Measurements from ENCODE around the gene CDC42EP4. TPM values are rescaled to one million over a fixed set of nuclear protein-coding genes. Genes with fewer than 3 reads are reported as not detected.
"Not testable (repeated sequence)": the region's sequence is repeated elsewhere in the genome, so short reads cannot be mapped to it uniquely, and the experiment has no call there.

Gene CDC42EP4
- polyA plus RNA-seq, 1 donor, result 19.5 TPM

DNA sequence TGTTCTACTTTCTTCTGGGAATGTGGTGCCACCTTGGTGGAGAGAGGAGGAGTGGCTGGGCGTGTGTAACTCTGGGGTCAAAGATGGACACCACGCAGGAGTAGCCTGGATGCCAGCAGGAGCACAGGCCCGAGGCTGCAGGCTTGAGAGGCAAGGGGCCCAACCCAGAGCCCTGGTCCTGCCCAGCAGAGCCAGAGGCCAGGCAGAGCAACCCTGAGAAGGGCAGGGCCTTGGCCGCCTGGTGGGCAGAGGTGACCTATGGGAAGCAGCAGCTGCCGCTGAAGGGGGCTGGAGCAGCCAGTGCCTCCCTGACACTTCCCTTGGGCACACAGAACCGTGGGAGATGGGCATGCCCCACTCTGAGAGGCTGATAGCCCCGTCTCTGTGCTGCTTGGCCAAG is 32.1 kb downstream of the CDC42EP4 start:
- no peak for DNase-seq (ENCODE audit: low read depth)

DNA sequence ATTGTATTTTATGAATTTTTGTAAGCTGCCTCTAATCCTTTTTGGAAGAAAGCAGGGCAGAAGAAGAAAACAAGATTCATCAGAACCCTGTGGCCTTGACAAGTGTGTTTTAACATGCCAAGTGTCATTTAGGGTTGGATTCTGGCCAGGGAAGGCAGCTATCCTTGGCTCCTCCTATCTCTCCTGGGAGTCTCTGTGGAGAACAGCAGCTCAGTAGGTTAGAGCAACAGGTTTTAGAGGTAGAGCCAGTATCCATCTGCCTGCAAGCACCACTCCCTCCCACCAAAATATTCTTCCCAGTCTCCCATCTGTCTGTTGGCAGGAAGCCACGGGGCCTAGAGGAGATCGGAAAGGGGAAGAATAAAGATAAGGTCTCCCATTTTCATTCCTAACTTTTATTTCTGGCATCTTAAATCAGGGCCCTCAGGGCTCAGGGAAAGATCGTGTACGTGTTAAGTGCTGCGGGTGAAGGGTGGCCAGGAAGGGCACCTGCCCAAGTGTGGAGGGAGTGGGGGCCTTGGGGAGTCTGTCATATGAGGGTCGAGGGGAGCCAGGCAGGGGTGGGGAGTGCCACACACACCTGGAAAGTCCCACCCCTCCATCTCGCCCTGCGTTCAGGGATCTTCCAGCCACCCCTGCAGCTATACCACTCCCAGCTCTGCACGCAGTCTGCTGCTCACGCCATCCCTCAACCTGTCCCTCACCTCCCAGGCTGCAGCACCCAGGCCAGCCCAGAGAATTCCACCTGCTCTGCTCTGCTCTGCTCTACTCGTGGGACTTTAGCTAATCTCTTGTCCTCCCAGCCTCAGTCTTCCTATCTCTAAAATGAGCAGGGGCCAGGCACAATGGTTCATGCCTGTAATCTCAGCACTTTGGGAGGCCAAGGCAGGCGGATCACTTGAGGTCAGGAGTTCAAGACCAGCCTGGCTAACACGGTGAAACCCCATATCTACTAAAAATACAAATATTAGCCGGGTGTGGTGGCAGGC is 33.0 kb downstream of the CDC42EP4 start:
- no peak for DNase-seq (ENCODE audit: low read depth)

DNA sequence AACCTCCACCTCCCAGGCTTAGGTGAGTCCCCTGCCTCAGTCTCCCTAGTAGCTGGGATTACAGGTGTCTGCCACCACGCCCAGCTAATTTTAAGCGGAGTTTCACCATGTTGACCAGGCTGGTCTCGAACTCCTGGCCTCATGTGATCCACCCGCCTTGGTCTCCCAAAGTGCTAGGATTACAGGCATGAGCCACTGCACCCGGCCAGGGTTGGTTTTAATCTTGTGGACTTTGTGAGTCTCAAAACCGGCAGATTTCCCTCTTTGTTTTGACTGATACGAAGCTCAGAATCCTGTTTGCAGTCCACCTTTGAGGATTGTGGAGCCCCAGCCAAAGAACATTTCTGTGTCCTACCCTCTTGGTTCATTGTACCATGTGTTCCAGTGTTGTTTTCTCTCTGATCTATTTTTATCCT is 33.7 kb downstream of the CDC42EP4 start:
- no peak for DNase-seq (ENCODE audit: low read depth)

DNA sequence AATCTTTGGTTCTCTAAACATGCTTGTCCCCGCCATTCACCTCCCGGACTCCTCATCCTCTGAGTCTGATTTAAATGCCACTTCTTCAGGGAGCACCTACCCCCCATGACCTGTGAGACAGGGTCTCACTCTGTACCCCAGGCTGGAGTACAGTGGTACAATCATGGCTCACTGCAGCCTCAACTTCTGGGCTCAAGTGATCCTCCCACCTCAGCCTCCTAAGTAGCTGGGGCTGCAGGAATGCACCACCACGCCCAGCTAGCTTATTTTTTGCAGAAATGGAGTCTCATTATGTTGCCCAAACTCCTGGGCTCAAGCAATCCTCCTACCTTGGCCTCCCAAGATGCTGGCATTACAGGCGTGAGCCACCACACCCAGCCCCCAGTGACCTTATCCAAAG is 37.3 kb downstream of the CDC42EP4 start:
- DNase-seq (ENCODE audit: low read depth), result no peak

DNA sequence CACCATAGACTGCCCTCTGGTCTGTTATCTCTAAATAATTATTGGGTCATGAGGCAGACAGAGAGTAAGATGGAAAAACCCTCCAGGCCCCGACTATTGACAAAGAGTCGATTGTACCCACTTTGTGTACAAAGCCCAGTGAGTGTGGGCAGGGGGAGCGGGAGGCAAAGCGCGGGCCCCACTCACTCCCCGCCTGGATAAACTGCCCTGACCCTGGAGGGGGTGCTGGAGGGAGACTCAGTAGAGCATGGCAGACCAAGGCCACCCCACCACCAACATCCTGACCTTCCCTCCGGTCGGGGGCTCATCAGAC is 38.9 kb downstream of the CDC42EP4 start:
- DNase-seq (ENCODE audit: low read depth), result no peak

DNA sequence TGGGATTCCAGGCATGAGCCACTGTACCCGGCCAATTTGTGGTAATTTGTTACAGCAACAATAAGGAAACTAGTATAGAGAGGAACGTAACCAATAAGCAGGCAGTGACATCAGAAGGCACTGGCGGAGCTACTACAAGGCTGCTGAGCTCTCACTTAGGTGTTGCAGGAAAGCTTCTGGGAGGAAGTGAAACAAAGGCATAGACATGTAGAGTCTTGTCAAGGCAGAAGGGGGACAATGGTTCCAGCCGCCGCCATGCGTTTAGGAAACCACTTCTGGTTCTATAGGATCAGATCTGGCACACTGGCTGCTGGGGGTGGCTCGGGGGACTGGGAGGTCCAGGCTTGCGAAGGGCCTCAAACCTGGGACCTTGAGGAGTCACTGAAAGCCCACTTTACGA is 40.7 kb downstream of the CDC42EP4 start:
- no peak for DNase-seq (ENCODE audit: low read depth)

DNA sequence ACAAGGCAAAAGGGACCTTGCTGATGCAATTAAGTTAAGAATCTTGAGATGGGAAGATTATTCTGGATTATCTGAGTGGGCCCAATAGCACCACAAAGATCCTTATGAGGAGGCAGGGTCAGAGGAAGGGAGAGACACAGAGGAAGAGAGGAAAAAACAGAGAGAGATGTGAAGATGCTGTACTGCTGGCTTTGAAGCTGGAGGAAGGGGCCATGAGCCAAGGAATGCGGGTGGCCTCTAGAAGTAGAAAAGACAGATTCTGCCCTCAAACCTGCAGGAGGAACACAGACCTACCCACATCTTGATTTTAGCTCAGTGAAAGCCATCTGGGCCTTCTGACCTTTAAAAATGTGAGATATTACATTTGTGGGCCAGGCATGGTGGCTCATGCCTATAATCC is 42.0 kb downstream of the CDC42EP4 start:
- DNase-seq (ENCODE audit: low read depth), result no peak

DNA sequence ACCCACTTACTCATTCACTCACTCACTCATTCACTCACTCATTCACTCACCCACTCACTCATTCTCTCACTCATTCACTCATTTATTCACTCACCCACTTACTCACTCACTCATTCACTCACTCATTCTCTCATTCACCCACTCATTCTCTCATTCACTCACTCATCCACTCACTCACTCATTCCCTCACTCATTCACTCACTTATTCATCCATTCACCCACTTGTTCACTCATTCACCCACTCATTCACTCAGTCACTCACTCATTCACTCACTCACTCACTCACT is 42.5 kb downstream of the CDC42EP4 start:
- DNase-seq (ENCODE audit: low read depth), result no peak

DNA sequence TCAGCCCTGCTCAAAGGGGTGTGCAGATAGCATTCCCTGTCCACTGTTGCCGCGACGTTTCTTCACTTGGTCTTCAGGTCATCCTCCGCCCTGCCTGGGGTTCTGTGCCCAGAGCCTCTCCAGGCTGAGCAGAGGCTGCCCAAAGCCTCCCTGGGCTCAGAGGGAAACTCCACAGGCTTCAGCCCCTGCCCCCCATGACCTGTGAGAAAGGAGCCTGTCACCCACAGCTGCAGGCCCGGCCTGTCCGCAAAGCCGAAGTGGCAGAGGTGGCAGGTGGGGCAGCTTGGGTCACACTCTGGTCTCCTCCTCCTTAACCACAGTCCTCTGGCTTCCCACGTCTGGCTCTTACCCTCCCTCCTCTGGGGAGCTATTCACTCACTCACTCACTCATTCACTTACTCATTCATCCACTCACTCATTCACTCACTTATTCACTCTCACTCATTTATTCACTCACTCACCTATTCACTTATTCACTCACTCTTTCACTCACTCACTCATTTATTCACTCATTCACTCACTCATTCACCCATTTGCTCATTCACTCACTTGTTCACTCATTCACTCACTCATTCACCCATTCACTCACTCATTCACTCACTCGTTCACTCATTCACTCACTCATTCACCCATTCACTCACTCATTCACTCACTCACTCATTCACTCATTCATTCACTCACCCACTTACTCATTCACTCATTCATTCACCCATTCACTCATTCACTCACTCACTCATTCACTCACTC is 43.0 kb downstream of the CDC42EP4 start:
- no peak for DNase-seq (ENCODE audit: low read depth)

DNA sequence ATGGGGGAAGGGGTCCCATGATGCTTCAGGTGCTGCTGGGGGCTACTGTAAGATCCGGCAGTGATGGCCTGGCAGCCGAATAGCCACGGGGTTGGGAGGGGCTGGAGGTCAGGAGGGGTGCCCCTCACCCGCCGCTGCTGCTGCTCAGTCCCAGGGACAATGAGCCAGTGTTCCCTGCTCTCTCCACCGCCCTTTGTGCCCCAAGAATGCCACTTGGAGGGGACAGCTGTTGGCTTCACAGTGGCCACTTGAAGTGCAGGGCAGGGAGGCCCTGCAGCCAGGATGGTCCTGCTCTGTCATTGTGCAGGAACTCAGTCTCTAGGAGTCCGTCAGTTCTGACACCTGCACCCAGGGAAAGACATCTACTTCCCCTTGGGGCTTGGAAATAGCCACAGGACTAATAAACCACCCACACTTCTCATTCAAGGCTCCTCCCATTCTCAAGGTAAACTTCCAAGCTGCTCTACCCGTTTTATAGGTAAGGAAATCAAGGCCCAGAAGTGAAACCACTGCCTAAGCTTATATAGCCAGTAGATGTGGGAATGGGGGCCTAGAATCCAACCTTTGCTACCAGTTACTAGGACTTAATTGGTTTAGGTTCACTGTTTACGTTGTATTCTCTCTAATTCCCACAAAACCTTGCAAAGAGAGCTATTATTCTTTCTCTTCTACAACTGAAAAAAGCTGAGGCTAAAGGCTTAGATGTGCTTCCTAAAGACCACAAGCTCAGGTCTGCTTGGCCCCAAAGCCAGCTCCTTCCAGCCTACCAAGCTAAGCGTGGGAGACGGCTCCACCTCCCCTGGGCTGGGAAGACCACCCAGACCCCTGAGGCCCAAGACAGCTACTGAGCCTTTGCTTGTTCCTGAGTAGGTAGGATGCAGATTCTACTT is 43.9 kb downstream of the CDC42EP4 start:
- DNase-seq (ENCODE audit: low read depth), result no peak

DNA sequence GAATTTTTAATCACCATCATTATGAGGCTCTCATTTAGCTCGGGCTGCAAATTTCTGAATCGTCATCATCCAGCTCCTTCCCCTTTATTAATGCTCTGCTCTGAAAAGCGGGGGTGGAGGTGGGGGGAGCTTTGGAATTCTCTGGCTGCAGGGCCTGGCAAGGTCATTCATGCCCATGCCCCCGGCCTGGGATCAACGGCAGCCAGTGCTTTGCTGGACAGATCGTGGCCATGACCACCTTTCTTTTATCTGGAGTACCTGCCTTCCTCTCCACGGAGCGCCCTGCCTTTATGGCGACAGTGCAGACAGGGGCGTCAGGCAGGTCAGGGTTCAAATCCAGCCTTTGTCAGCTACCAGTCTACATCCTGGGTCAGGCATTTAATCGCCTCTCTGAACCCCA is 45.0 kb downstream of the CDC42EP4 start:
- no peak for DNase-seq (ENCODE audit: low read depth)

DNA sequence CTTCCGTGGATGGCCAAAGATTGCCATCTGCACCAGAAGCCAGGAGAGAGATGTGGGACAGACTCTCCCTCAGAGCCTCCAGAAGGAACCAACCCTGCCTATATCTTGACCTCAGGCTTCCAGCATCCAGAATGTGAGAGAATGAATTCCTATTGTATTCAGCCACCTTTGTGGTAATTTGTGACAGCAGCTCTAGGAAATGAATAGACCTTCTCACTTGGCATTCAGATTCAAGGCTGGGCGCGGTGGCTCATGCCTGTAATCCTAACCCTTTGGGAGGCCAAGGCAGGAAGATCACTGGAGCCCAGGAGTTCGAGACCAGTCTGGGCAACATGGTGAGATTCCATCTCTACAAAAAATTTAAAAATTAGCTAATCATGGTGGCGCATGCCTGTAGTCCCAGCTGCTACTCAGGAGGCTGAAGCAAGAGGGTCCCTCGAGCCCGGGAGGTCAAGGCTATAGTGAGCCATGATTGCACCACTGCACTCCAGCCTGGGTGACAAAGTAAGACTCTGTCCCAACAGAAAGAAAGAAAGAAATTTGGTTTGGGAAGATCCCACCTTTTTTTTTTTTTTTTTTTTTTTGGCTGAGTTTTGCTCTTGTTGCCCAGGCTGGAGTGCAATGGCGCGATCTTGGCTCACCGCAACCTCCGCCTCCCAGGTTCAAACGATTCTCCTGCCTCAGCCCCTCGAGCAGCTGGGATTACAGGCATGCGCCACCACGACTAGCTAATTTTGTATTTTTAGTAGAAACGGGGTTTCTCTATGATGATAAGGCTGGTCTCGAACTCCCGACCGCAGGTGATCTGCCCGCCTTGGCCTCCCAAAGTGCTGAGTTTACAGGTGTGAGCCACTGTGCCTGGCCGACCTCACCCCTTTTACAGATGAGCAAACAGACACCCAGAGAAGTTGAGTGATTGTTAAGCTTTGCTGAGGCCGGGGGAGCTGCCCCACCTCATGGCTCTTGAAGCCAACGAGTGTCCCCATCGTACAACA is 45.9 kb downstream of the CDC42EP4 start:
- DNase-seq (ENCODE audit: low read depth), result no peak

DNA sequence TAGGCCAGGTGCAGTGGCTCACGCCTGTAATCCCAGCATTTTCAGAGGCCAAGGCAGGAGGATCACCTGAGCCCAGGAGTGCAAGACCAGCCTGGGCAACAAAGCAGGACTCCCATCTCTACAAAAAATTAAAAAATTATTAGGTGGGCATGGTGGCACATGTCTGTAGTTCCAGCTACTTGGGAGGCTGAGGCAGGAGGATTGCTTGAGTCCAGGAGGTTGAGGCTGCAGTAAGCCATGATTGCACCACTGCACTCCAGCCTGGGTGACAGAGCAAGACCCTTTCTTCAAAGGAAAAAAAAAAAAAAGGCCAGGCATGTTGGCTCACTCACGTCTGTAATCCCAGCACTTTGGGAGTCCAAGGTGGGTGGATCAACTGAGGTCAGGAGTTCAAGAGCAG is 47.4 kb downstream of the CDC42EP4 start:
- not testable (repeated sequence) for DNase-seq (ENCODE audit: low read depth)

DNA sequence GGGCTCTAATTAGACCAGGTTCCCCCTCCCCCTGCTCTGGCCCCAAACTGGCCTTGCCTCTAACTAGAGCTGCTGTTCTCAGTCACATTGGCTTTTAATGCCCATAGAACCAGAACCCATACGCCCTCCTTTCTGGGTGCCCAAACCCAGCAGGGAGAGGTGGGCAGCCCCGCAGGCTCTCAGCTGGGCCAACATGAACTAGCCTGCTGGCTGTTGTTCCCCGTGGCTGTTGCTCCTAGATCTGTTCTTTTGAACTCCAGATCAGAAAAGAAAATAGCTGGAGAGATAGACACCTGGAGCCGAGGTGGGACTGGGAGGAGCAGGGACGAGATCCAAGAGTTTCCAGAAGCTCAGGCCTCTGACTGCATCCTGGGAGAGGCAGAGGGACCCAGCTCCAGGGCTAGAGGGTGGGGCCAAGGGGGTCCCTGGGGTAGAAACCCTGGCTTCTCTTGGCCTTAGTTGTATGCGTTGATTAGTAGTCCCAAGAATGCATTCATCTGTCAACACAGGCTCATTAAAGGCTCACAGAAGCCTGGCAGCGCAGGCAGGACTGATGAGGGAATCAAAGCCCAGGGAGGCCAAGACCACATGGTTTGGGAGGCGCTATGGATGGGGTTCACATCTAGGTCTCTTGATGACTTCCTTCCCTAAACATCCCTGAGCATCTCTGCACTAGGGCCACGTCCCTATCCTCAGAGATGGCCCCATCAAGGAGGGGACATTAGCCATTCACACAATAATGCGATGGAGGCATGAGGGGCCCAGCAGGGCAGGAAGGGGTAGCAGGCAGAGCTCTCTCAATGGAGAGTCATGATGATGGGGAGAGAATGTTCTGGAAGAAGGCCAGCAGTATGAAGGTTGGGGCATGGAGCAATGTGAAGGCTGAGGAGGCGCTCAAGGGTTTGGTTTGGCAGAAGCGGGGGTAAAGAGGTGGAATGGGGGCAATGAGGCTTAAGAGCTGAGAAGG is 48.8 kb downstream of the CDC42EP4 start:
- DNase-seq (ENCODE audit: low read depth), result no peak

DNA sequence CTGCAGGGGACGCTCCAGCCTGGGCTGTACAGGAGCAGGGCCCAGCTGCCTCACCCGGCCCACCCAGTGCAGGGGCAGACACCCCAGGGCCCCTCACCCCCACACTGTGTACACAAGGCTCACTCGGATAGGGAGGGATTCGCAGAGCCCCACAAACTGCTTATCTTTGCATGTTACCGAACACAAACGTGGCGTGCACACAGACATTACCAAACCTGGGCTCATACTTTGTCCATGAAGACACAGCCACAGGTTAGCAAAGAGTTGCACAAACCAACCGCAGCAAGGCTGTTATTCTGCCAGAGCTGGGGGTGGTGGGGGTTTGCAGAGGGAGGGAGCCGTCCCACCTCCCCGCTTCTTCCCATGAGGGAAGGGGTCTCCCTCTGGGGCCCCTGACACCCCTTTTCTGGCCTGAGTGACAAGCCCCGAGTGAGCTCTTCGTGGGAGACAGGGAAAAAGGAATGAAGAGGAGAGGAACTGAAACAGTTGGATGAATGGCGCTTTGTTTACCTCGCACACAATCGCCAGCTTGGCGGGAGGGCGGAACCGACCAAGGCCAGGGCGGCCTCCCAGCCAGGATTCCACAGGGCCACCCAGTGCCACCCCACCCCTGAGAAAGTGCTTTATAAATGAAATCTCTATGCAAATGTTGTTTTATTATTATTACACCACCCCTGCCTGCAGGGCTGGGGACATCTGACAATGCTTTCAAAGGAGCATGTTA is 49.7 kb downstream of the CDC42EP4 start:
- DNase-seq (ENCODE audit: low read depth), result no peak

DNA sequence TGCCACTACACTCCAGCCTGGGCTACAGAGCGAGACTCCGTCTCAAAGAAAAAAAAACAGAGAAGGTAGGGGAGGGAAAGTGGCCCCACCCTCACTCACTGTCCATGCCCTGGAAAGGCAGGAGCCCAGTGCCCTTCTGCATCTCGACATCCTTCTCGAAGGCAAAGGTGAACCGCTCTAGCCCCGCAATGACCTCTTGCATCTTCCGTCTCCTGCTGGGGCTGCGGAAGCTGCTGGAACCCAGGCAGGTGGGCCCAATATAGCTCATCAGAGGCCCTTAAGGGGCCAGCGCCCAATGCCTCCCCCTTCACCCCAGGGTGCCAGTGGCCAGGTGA is 50.2 kb downstream of the CDC42EP4 start, which contains the start of gene CPSF4L:
Gene CPSF4L, minus strand, starts transcription at position 264 of the 335 bp plus-strand sequence. Its CDS starts 62 bp downstream, at position 202.
- no peak for DNase-seq (ENCODE audit: low read depth)

DNA sequence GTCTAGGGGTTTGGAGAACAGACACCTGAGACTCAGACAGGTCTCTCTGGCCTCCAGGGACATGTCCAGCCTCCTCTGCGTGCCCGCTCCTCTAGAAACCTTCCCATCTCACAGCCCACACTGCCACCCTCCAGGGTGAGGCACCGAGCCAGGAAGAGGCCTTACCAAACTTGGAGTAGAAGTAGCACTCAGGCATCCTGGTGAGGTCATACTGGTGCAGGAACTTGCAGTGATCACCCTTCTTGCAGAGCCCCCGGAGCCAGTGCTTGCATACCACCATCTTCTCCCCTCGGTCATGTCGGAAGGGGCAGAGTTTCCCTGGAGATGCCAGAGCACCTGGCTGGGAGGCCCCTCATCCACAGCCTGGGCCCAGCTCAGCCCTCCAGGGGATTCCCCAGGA is 54.3 kb downstream of the CDC42EP4 start:
- DNase-seq (ENCODE audit: low read depth), result no peak

DNA sequence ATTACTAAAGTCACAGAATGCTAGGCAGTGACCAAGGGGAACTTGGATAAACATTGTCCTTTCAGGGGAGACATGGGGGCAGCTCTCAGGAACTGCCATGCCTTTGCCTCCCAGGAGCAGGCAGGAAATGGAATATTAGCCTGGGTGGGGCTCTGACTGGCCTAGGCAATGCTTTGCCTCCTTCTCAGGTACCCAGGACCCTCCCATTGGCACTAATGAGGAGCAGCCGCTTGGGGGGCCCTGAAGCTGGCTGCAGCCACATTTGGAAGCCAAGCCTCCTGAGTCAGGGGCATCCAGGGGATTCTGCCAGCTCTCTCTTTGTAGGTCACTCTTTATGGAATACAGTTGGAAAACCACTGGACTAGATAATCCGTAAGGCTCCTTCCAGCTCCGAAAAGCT is 55.6 kb downstream of the CDC42EP4 start:
- DNase-seq (ENCODE audit: low read depth), result no peak

DNA sequence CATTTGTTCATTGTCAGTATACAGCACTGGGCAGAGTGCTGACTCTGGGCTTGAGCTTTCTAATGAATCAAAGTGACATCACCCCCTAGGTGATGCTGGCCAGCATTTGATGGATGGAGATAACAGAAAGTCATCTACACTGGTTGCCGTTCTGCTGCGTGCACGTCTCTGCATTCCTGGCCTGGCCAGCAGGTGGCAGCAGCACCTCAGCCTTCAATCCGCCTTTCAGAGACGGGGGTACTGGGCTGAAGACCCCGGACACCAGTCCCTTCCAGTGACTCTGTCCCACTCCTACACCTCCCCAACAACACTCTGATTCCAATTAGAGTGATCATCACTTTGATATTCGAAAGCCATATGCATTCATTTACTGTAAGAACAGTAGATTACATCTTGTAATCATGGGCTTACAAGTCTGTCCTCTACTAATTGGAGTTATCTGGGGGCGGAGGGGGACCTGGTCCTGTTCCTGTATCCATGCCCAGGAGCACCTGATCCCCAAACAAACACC is 56.1 kb downstream of the CDC42EP4 start:
- DNase-seq (ENCODE audit: low read depth), result no peak

All from forelimb muscle (tissue), 1 donor.